ENCODE measurements around the gene ABCA8. TPM values are rescaled to one million over a fixed set of nuclear protein-coding genes. Genes with fewer than 3 reads are reported as not detected.

ABCA8 gene
- total RNA-seq, 4 donors from 2014 or later, result 81.0 to 137 (median 97.9) TPM

GRCh38 chr17:68870161-68870826 lies 84.9 kb downstream of the ABCA8 start:
- TF ChIP-seq, protein P1, sequence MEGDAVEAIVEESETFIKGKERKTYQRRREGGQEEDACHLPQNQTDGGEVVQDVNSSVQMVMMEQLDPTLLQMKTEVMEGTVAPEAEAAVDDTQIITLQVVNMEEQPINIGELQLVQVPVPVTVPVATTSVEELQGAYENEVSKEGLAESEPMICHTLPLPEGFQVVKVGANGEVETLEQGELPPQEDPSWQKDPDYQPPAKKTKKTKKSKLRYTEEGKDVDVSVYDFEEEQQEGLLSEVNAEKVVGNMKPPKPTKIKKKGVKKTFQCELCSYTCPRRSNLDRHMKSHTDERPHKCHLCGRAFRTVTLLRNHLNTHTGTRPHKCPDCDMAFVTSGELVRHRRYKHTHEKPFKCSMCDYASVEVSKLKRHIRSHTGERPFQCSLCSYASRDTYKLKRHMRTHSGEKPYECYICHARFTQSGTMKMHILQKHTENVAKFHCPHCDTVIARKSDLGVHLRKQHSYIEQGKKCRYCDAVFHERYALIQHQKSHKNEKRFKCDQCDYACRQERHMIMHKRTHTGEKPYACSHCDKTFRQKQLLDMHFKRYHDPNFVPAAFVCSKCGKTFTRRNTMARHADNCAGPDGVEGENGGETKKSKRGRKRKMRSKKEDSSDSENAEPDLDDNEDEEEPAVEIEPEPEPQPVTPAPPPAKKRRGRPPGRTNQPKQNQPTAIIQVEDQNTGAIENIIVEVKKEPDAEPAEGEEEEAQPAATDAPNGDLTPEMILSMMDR (IDR thresholded peaks at IDR 0.05; ENCODE audit: low read depth), result no peak

- TF ChIP-seq, protein P1 (IDR thresholded peaks at IDR 0.05; ENCODE audit: low read depth), result no peak
Observed at GRCh38 chr17:68868708-68869107, 86.5 kb downstream of the ABCA8 start.

DNA sequence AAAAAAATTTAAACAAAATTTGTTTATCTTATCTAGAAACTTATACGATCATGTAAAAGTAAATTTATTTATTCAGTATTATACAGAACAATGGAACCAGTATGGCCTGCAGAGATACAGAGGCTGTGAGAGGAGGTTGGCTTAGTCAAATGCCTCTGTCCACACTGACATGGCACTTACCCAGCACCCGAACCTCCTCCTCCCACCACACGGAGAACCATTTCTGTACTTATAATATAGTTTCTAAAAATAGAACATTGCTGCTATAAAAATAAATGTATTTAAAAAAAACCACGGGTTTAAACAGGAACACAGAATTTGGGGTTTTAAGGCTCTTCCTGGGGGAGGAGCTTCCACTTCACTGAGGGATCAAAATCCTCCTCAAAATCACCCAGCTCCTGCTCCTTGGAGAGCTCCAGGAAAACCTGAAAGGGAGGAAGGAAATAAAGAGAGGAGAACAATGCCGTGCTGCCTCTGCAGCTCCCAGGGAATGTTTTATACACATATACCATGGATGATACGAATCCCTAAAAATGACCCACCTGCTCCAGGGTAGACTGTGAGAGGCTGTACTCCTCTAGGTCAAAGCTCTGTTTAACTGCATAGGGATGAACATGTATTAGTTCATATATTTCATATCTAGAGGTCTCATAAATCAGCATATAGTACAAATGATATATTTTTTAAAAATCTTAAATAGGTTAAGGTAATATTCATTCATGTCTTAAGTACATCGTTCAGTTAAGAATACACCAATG lies 87.3 kb downstream of the ABCA8 start:
- TF ChIP-seq, protein P1 (IDR thresholded peaks at IDR 0.05; ENCODE audit: low read depth), result no peak

GRCh38 chr17:68865584-68865983 lies 89.6 kb downstream of the ABCA8 start:
- TF ChIP-seq, protein P1 (IDR thresholded peaks at IDR 0.05; ENCODE audit: low read depth), result no peak

DNA sequence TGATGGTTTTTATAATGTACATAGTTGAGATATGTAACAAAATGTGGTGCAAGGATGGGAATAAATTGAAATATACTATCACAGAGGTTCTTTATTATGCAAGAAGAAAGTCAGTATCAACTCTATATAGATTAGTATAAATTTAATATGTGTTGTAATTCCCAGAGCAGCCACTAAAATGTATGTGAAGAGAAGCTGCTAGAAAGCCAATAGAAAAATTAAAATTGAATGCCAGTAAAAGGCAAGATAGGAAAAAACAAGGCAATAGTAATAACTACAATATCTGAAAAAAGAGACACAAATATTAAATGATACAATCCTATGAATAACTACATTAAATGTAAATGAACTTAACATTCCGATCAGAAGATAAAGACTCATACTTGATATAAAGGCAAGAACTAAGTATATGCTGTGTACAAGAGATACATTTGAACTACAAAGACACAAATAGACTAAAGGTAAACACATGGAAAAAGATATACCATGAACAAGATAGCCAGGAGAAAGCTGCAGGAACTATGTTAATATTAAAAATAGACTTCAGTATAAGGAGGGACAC lies 92.0 kb downstream of the ABCA8 start:
- TF ChIP-seq, protein P1 (IDR thresholded peaks at IDR 0.05; ENCODE audit: low read depth), result no peak

- TF ChIP-seq, protein P1 (IDR thresholded peaks at IDR 0.05; ENCODE audit: low read depth), result no peak
Observed at GRCh38 chr17:68861602-68862001, 93.6 kb downstream of the ABCA8 start.

DNA sequence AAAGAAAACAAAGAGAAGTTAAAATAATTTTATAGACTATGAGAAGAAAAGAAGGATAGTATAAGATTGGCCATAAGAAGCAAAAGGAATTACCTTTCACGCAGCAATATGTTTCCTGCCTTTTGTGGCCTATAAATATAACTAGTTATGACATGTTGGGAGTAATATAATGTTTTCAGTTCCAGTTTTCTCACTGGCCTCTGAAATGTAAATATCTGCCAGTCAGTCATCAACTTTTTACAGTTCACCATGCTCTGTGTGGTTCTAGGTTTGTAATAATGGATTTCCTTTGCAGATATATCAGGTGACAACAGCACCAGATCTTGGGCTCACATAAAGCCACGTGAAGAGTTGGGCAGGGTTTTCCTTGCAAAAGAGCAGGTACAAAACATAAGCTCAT lies 94.3 kb downstream of the ABCA8 start:
- TF ChIP-seq, protein P1 (IDR thresholded peaks at IDR 0.05; ENCODE audit: low read depth), result no peak
